Subcutaneous abdominal adipose tissue (tissue), 5 donors: ENCODE measurements around the gene MCRIP2.

ENCODE experiments used
- H3K27ac ChIP-seq: one replicate; pipeline ENCODE4 v1.7.0; 2013; ENCODE audit warnings: low read depth, mild to moderate bottlenecking, inconsistent platforms, low read length, moderate library complexity
- H3K27me3 ChIP-seq, 5 donors: one replicate each; pipeline ENCODE4 v1.7.0; 2013; ENCODE audit warnings: low read length in 5 of 5, inconsistent platforms in 1 of 5; ENCODE audit not compliant: control insufficient read depth in 5 of 5, insufficient read depth in 4 of 5
- H3K36me3 ChIP-seq, 5 donors: one replicate each; pipeline ENCODE4 v1.7.0; 2013; ENCODE audit warnings: low read length in 5 of 5; ENCODE audit not compliant: control insufficient read depth in 5 of 5, insufficient read depth in 5 of 5
- H3K4me1 ChIP-seq, 5 donors: one replicate each; pipeline ENCODE4 v1.7.0; 2013; ENCODE audit warnings: low read length in 5 of 5, mild to moderate bottlenecking in 3 of 5, moderate library complexity in 1 of 5; ENCODE audit not compliant: control insufficient read depth in 5 of 5, insufficient read depth in 5 of 5
- H3K4me3 ChIP-seq, 5 donors: one replicate each; pipeline ENCODE4 v1.7.0; 2013; ENCODE audit warnings: low read length in 5 of 5, low read depth in 1 of 5
- H3K9ac ChIP-seq, 5 donors: one replicate each; pipeline ENCODE4 v1.7.0; 2013; ENCODE audit warnings: low read length in 5 of 5, mild to moderate bottlenecking in 4 of 5, moderate library complexity in 3 of 5
- H3K9me3 ChIP-seq, 5 donors: one replicate each; pipeline ENCODE4 v1.7.0; 2013; ENCODE audit warnings: low read length in 5 of 5; ENCODE audit not compliant: control insufficient read depth in 5 of 5
- donor health status: healthy.
- donor health status: healthy.
- donor health status: healthy.
- donor health status: healthy.
- donor health status: healthy.

Gene MCRIP2

GRCh38 chr16:695355-696089, 53.9 kb downstream of the MCRIP2 start:
- peaks cover 39 to 61% (median 48%) of the 10 kb centered on the region in 5 donors for H3K27me3 ChIP-seq
- H3K4me1 ChIP-seq: peaks cover 0 to 15% (median 11%) of the 10 kb centered on the region in 5 donors
- no peak overlapping the region for H3K27ac ChIP-seq
- H3K36me3 ChIP-seq: no peaks in the 10 kb centered on the region
- H3K9ac ChIP-seq: peak overlapping the region in 1 of 5 donors; percentile 7
- H3K9me3 ChIP-seq: peaks cover 0 to 4% (median 0%) of the 10 kb centered on the region in 5 donors
- peak overlapping the region in 4 of 5 donors; percentile 3 to 55 (median 28) for H3K4me3 ChIP-seq
